Loucy (cell line): ENCODE measurements around the gene SLBP.

ENCODE experiments used
- CTCF ChIP-seq: fragments of 200-600 bp; sonication (generic); conservative IDR thresholded peaks from 2 replicates; pipeline ENCODE4 v1.5.1; 2014; ENCODE audit warnings: mild to moderate bottlenecking, antibody characterized with exemption, low read length
- EZH2phosphoT487 ChIP-seq: fragments of 200-600 bp; IDR thresholded peaks from 2 replicates; pipeline ENCODE4 v1.6.1; 2018; ENCODE audit warnings: antibody characterized with exemption, mild to moderate bottlenecking, moderate library complexity, borderline replicate concordance

- TF ChIP-seq CTCF, result peak; percentile 76
- TF ChIP-seq EZH2phosphoT487, result no peak
These were observed 36.4 kb upstream of the SLBP start for GRCh38 chr4:1748465-1748995.
